OCI-LY3 (cell line): ENCODE measurements around the gene KRTAP5-3.
"Not testable (repeated sequence)": the region's sequence is repeated elsewhere in the genome, so short reads cannot be mapped to it uniquely, and the experiment has no call there.

Experiments
- CTCF ChIP-seq: fragments of 200-600, 300-600 bp; sonication (generic); IDR thresholded peaks from 2 replicates; pipeline ENCODE4 v1.5.1; 2014; ENCODE audit warnings: antibody characterized with exemption, low read length, low read depth
- EZH2phosphoT487 ChIP-seq: fragments of 200-600 bp; shearing (Covaris generic); IDR thresholded peaks from 2 replicates; pipeline ENCODE4 v1.6.1; 2018; ENCODE audit warnings: antibody characterized with exemption, mixed run types, low read depth

DNA sequence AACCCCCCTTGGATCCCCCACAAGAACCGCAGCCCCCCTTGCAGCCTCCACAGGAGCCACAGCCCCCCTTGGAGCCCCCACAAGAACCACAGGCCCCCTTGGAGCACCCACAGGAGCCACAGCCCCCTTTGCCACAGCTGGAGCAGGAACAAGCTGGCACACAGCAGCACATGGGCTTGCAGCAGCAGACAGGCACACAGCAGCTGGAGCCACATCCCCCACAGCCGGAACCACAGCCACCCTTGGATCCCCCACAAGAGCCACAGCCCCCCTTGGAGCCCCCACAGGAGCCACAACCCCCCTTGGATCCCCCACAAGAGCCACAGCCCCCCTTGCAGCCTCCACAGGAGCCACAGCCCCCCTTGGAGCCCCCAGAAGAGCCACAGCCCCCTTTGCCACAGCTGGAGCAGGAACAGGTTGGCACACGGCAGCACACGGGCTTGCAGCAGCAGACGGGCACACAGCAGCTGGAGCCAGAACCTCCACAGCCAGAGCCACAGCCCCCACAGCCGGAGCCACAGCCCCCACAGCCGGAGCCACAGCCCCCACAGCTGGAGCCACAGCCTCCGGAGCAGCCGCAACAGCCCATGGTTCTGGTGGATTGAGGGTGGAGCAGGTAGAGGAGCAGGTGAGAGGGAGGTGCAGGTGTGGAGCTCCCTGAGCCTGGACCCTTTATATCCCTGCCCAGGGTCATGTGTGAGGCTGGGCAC is 23.4 kb downstream of the KRTAP5-3 start, which contains the start of gene KRTAP5-1:
- TF ChIP-seq CTCF, EZH2phosphoT487: not testable (repeated sequence)
